Esophagus (tissue), 2 donors: Measurements from ENCODE around the gene RALGAPA2. TPM values are rescaled to one million over a fixed set of nuclear protein-coding genes. Genes with fewer than 3 reads are reported as not detected.

Experiments
- H3K27ac ChIP-seq, 2 donors: one replicate each; pipeline ENCODE4 v1.5.1; 2013; ENCODE audit warnings: low read depth in 2 of 2, mild to moderate bottlenecking in 2 of 2, inconsistent platforms in 1 of 2, low read length in 1 of 2, moderate library complexity in 1 of 2
- H3K27me3 ChIP-seq, 2 donors: one replicate each; pipeline ENCODE4 v1.6.1; 2013; ENCODE audit warnings: low read length in 2 of 2, control low read depth in 1 of 2, mild to moderate bottlenecking in 1 of 2; ENCODE audit not compliant: insufficient read depth in 2 of 2, control insufficient read depth in 1 of 2
- H3K36me3 ChIP-seq, 2 donors: one replicate each; pipeline ENCODE4 v1.6.1; 2013; ENCODE audit warnings: low read length in 1 of 2; ENCODE audit not compliant: control insufficient read depth in 2 of 2, insufficient read depth in 2 of 2
- H3K4me1 ChIP-seq, 2 donors: one replicate each; pipeline ENCODE4 v1.6.1; 2013; ENCODE audit warnings: low read length in 1 of 2; ENCODE audit not compliant: control insufficient read depth in 2 of 2, insufficient read depth in 2 of 2
- H3K4me3 ChIP-seq, 2 donors: one replicate each; pipeline ENCODE4 v1.5.1; 2013; ENCODE audit warnings: low read length in 2 of 2, mild to moderate bottlenecking in 2 of 2, low read depth in 1 of 2, moderate library complexity in 1 of 2
- H3K9me3 ChIP-seq, 2 donors: one replicate each; pipeline ENCODE4 v1.6.1; 2013; ENCODE audit warnings: mild to moderate bottlenecking in 2 of 2, low read depth in 1 of 2, low read length in 1 of 2, moderate library complexity in 1 of 2; ENCODE audit not compliant: control insufficient read depth in 2 of 2, insufficient read depth in 1 of 2
- WGBS, 2 donors: extraction: QIAGEN DNeasy Blood & Tissue Kit; methylation state at CpG; one replicate each; pipeline ENCODE4 v1.1.7; 2013; 5-methylcytosine and 5-hydroxymethylcytosine counted together
- polyA plus RNA-seq, 2 donors: library from polyadenylated mRNA; stranded (reverse); fragments of 200-250 nt; gene quantifications; one replicate each; pipeline ENCODE4 v1.2.3, GENCODE V29; 2013
- donor health status: healthy with polysubstance abuse.
- donor health status: Bipolar disorder and iron deficiency.

The RALGAPA2 gene
- polyA plus RNA-seq, 2 donors = 3.5 to 3.7 TPM

GRCh38 chr20:20439602-20440190, 272.7 kb downstream of the RALGAPA2 start:
- Histone ChIP-seq H3K27me3 (no peaks in the 10 kb centered on the region), H3K4me3 (no peak overlapping the region), H3K27ac (no peak overlapping the region), H3K4me1 (no peaks in the 10 kb centered on the region), H3K9me3 (no peaks in the 10 kb centered on the region), H3K36me3 (peaks cover 0 to 13% of the 10 kb centered on the region in 2 donors)
- 72 to 89% methylated on average over 5 of the region's 5 CpGs for WGBS, 2 donors

- Histone ChIP-seq H3K36me3 (peaks cover 0 to 13% of the 10 kb centered on the region in 2 donors), H3K4me1 (no peaks in the 10 kb centered on the region), H3K9me3 (no peaks in the 10 kb centered on the region), H3K27me3 (no peaks in the 10 kb centered on the region), H3K4me3 (no peak overlapping the region), H3K27ac (no peak overlapping the region)
- WGBS, 2 donors = 95 to 97% methylated on average over 7 of the region's 7 CpGs
Observed at GRCh38 chr20:20437314-20437713, 275.1 kb downstream of the RALGAPA2 start.

- Histone ChIP-seq H3K4me1 (no peaks in the 10 kb centered on the region), H3K27ac (no peak overlapping the region), H3K4me3 (no peak overlapping the region), H3K27me3 (no peaks in the 10 kb centered on the region), H3K36me3 (peaks cover 0 to 13% of the 10 kb centered on the region in 2 donors), H3K9me3 (no peaks in the 10 kb centered on the region)
- WGBS, 2 donors = 96% methylated on average over 16 of the region's 16 CpGs
Observed at GRCh38 chr20:20436689-20437088, 275.8 kb downstream of the RALGAPA2 start.

- H3K4me1 ChIP-seq = no peaks in the 10 kb centered on the region
- no peak overlapping the region for H3K27ac ChIP-seq
- H3K27me3 ChIP-seq = no peaks in the 10 kb centered on the region
- H3K36me3 ChIP-seq = peaks cover 0 to 9% of the 10 kb centered on the region in 2 donors
- H3K4me3 ChIP-seq = no peak overlapping the region
- H3K9me3 ChIP-seq = no peaks in the 10 kb centered on the region
- 87 to 90% methylated on average over 6 of the region's 6 CpGs for WGBS, 2 donors
Observed at GRCh38 chr20:20435453-20435852, 277.0 kb downstream of the RALGAPA2 start.

- H3K36me3 ChIP-seq = peaks cover 0 to 9% of the 10 kb centered on the region in 2 donors
- no peaks in the 10 kb centered on the region for H3K4me1 ChIP-seq
- 95 to 96% methylated on average over 5 of the region's 5 CpGs for WGBS, 2 donors
- H3K9me3 ChIP-seq = no peaks in the 10 kb centered on the region
- H3K27ac ChIP-seq = no peak overlapping the region
- no peak overlapping the region for H3K4me3 ChIP-seq
- H3K27me3 ChIP-seq = no peaks in the 10 kb centered on the region
Observed at GRCh38 chr20:20432618-20433286, 279.7 kb downstream of the RALGAPA2 start.

GRCh38 chr20:20430066-20430465, 282.4 kb downstream of the RALGAPA2 start:
- 82 to 83% methylated on average over 3 of the region's 3 CpGs for WGBS, 2 donors
- Histone ChIP-seq H3K27ac (no peak overlapping the region), H3K9me3 (no peaks in the 10 kb centered on the region)

GRCh38 chr20:20428067-20428466, 284.4 kb downstream of the RALGAPA2 start:
- H3K36me3 ChIP-seq = peaks cover 0 to 3% of the 10 kb centered on the region in 2 donors

More at GRCh38 chr20:20430066-20430465, 282.4 kb downstream of the RALGAPA2 start:
- Histone ChIP-seq H3K4me1 (no peaks in the 10 kb centered on the region), H3K36me3 (peaks cover 0 to 3% of the 10 kb centered on the region in 2 donors), H3K27me3 (no peaks in the 10 kb centered on the region), H3K4me3 (no peak overlapping the region)

GRCh38 chr20:20427227-20427864, 285.1 kb downstream of the RALGAPA2 start:
- Histone ChIP-seq H3K4me3 (no peak overlapping the region), H3K9me3 (no peaks in the 10 kb centered on the region), H3K4me1 (no peaks in the 10 kb centered on the region), H3K36me3 (peaks cover 0 to 3% of the 10 kb centered on the region in 2 donors), H3K27ac (no peak overlapping the region), H3K27me3 (no peaks in the 10 kb centered on the region)
- 84 to 91% methylated on average over 11 of the region's 11 CpGs for WGBS, 2 donors

More at GRCh38 chr20:20428067-20428466, 284.4 kb downstream of the RALGAPA2 start:
- H3K9me3 ChIP-seq = no peaks in the 10 kb centered on the region
- 86 to 87% methylated on average over 3 of the region's 3 CpGs for WGBS, 2 donors
- H3K27me3 ChIP-seq = no peaks in the 10 kb centered on the region
- no peak overlapping the region for H3K4me3 ChIP-seq
- H3K27ac ChIP-seq = no peak overlapping the region
- H3K4me1 ChIP-seq = no peaks in the 10 kb centered on the region

- Histone ChIP-seq H3K36me3 (peaks cover 0 to 3% of the 10 kb centered on the region in 2 donors), H3K27me3 (no peaks in the 10 kb centered on the region), H3K4me3 (no peak overlapping the region), H3K9me3 (no peaks in the 10 kb centered on the region), H3K4me1 (no peaks in the 10 kb centered on the region), H3K27ac (no peak overlapping the region)
- 92 to 93% methylated on average over 4 of the region's 4 CpGs for WGBS, 2 donors
Observed at GRCh38 chr20:20426655-20426907, 285.9 kb downstream of the RALGAPA2 start.
